Measurements from ENCODE around the gene YIPF4.

- TF ChIP-seq, protein P1, sequence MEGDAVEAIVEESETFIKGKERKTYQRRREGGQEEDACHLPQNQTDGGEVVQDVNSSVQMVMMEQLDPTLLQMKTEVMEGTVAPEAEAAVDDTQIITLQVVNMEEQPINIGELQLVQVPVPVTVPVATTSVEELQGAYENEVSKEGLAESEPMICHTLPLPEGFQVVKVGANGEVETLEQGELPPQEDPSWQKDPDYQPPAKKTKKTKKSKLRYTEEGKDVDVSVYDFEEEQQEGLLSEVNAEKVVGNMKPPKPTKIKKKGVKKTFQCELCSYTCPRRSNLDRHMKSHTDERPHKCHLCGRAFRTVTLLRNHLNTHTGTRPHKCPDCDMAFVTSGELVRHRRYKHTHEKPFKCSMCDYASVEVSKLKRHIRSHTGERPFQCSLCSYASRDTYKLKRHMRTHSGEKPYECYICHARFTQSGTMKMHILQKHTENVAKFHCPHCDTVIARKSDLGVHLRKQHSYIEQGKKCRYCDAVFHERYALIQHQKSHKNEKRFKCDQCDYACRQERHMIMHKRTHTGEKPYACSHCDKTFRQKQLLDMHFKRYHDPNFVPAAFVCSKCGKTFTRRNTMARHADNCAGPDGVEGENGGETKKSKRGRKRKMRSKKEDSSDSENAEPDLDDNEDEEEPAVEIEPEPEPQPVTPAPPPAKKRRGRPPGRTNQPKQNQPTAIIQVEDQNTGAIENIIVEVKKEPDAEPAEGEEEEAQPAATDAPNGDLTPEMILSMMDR (IDR thresholded peaks at IDR 0.05; ENCODE audit: low read length) = no peak
- no peak for TF ChIP-seq EZH2 (IDR thresholded peaks at IDR 0.05; ENCODE audit: borderline replicate concordance, low read length)
Observed at GRCh38 chr2:32242331-32242730, 35.4 kb upstream of the YIPF4 start.

Measured in OCI-LY1 (cell line).